G401 (cell line): ENCODE data around the gene EMSY. TPM values are rescaled to one million over a fixed set of nuclear protein-coding genes. Genes with fewer than 3 reads are reported as not detected.

ENCODE experiments used
- DNase-seq: peaks from one replicate; pipeline ENCODE4 v3.0.0-alpha.2; 2015; ENCODE audit warnings: low spot score
- in situ Hi-C: cut with HindIII; loops from 2 replicates; pipeline ENCODE4 v1.10.0; 2016; ENCODE audit warnings: low sequenced_read_pairs, mixed read lengths
- total RNA-seq: library from RNA; depleted of rRNA; stranded (reverse); fragments of >200 nt; shearing (Covaris generic); gene quantifications from 2 replicates; pipeline ENCODE4 v1.2.3, GENCODE V29; 2014

Gene EMSY
- total RNA-seq, 1 experiment from 2014 or later: 12.8 TPM

DNA sequence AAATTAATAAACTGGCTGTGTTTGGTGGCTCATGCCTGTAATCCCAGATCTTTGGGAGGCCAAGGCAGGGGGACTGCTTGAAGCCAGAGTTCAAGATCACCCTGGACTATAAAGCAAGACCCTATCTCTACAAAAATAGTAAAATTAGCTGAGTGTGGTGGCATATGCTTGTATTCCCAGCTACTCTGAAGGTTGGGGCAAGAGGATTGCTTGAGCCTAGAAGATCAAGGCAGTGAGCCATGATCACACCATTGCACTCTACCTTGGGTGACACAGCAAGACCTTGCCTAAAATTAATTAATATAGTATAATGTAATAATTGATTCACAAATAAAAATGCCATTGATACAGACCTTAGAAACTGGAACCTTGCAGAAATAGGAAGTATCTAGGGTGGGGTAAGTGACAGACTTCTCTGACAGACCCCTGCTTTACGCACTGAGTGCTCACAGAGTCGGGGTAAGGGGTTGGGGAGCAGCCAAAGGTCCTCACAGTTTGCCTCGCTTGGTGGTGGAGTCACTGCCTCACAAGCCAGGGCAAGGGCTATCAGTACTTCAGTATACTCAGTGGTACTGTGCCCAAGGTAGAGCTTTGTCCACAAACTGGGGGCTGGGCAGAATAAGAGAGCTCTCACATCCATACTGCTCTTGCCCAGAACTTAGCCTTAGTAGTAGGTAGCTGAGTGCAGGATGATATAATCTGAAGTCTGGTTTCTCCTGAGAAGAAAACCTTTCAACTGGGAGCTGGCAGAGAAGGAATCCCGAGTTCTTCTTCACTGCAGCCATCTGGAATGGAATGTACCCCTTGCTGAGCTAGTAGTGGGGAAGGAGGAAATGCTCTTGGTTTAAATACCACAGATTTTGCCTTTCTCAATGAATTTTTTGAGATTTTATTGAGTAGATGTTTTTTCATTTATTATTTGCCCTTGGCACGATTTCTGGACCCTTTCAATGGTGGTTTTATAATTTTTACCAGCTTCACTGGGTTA is 65.5 kb downstream of the EMSY start:
- DNase-seq: peak; percentile 35
- in situ Hi-C loops: no loop called here

DNA sequence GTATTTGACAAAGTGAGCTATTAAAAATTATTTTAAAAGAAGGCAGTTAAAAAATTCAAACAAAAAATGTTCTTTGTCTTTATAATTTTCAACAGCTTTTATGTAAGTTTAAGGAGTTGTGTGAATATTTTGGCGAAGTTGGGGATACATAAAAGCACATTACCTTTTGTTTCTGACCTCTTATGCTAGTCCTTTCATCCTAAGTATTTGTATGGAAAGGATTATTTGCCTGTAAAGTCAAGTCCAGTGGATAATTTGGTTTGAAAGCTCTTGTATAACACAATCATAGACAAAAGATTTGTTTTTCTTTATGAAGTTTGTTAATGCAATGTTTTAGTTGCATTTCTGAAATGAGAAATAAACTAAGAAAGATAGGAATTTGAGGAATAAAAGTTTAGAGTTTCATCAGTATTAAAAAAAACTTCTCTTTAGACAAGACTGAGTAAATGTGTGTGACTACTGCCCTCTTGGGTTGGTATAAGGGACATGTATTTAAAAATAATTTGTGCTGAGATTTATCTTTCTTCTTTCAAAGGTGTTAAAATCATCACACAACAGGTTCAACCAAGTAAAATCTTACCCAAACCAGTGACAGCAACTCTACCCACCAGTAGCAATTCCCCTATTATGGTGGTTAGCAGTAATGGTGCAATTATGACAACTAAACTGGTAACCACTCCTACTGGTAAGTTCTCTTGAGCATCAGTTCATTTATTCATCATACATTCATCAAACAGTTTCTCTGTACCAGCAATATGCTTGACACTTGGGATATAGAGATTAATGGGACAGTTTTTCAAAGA is 68.2 kb downstream of the EMSY start:
- in situ Hi-C loops: no loop called here
- peak; percentile 20 for DNase-seq

DNA sequence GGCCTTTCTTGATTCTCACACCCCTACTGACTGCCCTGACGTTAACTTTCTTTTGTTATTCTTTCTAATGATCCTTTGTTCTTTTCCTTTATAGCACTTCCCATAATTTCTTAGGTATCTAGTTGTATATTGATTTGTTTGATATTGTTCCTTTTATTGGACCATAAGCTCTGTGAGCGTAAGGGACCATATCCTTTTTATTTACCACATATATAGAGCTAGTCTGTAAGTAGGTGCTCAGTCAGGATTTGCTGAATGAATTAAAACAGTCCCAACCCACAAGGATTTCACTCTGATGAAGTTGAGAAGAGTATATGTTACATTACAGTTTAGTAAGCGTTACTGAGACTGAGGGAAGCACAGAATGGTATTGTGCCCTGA is 68.8 kb downstream of the EMSY start:
- in situ Hi-C loops: no loop called here

DNA sequence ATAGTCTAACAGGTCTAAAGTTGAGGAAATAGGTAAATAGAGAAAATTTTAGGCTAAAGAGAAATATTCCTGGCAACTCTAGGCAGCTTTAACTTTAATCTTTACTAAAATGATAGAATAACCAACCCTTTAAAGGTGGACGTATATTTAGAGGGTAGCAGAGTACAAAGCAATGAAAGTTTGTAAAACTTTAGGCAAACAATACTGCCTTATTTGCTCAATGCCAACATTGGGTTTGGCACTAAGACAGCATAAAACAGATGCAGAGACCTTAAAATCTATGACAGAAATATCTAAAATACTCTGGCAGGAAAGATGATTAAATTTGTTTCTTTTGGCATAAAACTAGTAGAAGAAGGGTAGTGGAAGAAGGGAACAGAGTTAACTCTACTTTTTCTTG is 70.7 kb downstream of the EMSY start:
- in situ Hi-C loops: no loop called here
- DNase-seq: no peak

More for the DNA sequence above, 68.8 kb downstream of the EMSY start:
- no peak for DNase-seq

DNA sequence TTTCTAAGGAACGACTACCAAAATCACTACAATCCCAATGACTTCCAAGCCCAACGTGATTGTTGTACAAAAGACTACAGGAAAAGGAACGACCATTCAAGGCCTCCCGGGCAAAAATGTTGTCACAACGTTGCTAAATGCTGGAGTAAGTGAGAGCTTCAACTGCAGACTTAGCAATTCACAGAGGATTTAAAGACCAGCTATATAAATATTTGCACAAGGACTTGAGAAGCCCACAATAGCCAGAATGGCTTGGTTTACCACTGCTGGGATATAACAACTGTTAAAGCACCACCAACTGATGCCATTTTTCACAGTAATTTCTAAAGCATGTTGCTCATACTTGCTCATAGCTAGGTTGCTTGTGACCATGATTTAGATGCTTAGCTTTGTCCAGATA is 78.3 kb downstream of the EMSY start:
- DNase-seq: no peak
- in situ Hi-C loops: no loop called here

DNA sequence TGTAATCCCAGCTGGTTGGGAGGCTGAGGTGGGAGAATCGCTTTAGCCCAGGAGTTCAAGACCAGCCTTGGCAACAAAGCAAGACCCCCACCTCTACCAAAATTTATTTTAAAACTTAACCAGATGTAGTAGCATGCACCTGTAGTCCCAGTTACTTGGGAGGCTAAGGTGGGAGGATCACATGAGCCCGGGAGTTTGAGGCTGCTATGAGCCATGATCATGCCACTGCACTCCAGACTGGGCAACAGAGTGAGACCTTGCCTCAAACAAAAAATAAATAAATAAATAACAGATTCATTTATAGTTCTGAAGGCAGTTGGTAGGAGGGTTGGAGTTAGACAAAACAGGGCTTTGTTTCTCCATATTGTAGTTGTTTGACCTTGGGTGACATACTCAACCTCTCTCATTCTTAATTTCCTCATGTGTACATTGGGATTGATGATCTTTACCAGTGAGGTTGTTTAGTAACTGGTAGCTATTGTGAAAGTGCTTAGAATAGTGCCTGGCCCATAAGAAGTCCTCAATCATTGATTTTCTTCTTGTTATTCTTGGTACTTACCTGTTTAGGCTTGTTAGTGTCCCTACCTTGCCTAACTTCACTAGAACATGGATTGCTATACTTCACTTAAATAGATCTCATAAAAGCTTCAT is 79.1 kb downstream of the EMSY start:
- in situ Hi-C loops: no loop called here
- DNase-seq: no peak

DNA sequence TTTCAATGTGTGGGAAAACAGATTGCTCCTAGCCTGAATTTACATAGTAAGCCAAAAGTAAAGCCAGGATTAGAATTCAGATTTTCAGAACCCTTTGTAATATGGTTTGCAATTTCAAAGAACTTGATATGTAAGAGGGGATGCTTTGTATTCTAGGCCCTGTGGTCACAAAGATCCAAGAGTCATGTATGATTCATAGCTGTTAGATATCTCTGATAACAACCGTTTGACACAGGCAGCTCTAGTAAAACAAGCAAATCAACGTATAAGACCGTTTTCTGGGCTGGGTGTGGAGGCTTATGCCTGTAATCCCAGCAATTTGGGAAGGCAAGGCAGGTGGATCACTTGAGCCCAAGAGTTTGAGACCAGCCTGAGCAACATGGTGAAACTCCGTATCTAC is 79.6 kb downstream of the EMSY start:
- DNase-seq: no peak
- in situ Hi-C loops: no loop called here

DNA sequence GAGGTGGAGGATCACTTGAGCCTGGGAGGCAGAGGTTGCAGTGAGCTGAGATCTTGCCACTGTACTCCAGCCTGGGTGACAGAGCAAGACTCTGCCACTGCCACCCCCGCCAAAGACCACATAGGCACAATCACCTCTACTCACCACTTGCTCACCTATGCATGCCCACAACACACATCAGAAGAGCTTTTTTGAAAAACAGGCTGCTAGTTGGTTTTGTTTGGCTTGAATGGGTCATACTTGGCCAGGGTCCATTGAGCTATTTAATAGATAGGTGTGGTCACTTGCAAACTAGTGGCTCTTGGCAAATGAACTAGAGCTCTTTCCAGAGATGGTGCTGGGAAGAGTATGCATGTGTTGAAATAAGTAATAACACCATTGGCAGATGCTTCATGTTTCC is 80.1 kb downstream of the EMSY start:
- in situ Hi-C loops: no loop called here
- no peak for DNase-seq

DNA sequence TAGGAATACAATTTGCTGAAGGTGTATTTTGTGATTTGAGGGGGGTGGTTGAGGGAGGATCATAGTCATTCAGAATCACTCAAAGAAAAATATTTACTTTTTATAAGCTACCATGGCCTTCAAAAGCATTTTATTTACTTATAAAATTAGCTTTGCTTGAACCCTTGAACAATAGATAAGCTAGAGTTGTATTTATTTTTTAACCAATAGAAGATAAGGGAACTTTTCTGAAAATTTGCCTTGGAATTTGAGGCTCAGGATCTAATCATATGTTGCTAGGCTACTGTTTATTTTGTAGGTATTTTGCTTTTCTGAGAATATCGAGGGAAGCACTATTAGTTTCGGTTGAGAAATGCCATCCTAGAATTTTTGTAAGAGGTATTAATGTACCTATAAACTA is 82.1 kb downstream of the EMSY start:
- in situ Hi-C loops: no loop called here
- no peak for DNase-seq

DNA sequence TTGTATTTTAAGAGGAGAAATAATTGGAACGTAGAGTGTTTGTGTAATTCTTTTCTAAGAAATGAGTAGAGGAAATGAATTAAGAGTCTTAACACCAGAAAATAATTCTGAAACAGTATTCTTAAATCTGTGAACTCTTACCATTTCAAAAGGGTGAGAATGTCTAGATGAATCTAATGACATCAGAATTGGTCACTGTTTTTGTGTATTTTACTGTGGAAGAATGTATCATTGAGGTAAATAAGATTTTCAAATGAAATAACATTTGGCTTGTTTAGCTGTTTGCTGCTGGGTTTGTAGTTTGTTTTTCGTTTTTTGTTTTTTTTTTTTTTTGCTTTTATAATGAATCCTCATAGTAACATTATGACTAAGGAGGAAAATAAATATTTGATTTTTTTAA is 97.6 kb downstream of the EMSY start:
- in situ Hi-C loops: no loop called here
- DNase-seq: no peak

DNA sequence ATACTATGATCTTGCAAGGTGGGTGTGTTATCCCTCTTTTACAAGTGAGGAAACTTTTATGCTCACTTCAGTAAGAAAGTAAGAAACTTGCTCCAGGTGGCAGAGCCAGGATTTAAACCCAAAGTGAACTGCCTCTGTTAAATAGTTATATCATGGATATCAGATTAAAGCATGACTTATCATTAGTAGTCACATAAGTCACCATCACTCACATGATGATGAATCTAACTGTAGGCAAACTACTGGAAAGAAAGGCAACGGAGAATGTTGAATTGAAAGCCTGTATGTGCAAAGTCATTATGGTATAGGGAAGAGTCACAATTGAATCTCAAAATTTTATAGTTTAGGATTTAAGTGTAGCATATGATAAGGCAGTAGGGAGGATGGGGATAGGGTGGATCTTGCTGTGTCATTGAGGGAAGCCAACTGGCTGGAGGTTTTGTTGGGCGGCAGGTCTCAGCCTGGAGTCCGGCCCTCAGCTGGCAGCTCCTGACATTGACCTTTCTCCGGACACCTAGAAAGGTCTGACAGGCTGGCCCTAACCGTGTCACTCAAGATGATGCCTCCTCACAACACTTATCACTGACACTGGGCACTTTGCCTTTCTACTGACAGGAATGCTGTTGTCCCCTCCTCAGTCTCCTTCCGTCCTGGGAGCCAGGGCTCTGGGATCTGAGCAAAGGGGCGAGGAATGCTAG is 98.3 kb downstream of the EMSY start:
- in situ Hi-C loops: no loop called here
- no peak for DNase-seq

DNA sequence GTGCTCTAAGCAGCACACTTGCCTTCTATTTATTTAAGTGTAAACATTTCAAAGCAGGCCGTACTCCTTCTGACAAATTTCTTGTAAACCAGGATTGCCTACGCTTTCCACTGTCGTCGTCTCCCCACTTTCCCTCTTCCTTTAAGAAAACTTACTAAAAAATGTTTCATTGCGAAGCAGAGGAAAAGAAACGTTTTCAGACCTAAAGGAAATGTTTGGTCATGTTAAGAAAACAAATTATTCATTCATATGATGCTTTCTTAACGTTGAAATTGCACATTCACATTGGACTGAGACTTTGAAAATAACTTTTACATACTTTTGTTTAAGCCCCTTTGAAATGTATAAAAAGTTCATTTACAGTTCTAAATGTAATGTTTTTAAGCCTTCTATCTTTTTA is 106.0 kb downstream of the EMSY start:
- DNase-seq: no peak
- in situ Hi-C loops: no loop called here

DNA sequence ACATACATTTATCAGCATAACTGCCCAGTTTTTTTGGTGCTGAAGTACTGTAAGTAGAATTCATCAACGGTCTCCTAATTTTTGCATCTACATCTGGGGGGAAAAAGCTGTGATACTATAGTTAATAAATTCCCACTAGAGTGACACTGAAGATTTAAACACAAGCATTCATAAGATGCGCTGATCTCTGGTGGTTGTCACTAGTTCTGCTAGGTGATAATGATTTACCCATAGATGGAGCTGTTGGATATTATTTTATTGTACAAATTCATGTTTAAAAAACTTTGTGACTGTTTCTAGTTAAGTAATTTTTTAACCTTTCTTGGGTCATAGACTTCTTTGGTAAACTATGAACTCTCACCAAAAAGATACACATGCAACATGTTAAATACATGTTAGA is 106.6 kb downstream of the EMSY start:
- no peak for DNase-seq
- in situ Hi-C loops: no loop called here

DNA sequence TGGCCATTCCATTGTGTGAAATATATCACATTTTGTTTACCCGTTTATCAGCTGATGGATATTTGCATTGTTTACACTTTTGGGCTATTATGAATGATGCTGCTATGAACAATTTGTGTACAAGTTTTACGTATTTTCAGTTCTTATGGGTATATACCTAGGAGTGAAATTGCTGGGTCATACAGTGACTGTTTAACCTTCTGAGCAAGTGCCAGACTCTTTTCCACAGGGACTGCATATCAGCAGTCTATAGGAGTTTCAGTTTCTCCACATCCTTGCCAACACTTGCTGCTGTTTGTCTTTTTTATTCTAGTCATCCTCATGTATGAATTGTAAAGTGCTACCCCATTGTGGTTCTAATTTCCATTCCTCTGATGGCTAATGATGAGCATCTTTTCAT is 108.2 kb downstream of the EMSY start:
- in situ Hi-C loops: no loop called here
- no peak for DNase-seq

DNA sequence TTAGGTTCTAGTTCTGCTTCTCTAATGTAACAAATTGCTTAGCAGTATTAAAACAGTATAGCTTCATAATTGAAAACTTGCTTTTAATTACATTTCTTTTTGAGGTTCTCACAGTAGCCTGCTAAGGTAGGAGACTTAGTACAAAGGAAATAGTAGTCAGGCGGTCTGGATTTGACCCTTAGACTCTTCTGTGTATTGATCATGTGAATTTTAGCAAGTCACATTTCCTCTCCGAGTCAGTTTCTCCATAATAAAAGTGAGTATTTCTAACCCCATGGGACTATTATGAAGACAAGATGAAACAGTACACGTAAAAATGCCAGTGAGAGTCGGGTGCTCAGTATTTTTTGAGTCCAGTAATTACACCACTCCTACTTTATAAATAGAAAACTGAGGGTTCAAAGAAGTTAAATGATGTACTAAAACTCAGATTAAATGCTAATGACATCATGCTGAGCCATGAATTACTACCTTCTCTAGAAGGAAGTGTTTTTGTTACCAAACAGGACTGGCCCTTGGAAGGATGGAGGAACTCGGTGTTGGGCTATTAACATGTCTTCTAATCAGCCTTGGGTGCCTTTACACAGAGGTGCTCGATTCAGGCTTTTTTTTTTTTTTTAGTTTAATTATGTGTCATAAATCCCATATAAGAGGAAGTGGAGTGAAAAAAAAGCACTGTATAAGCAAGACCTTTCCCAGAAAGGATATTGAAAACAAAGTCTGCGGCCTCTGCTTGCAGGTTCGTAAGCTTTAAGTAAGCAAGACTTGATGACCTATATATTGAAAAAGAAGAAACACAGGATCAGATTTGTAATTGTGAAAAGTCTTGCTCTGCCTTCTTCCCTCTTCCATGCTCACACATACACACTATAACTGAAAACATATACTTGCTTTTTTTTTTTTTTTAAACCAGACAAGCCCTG is 109.0 kb downstream of the EMSY start:
- in situ Hi-C loops: no loop called here
- DNase-seq: no peak

DNA sequence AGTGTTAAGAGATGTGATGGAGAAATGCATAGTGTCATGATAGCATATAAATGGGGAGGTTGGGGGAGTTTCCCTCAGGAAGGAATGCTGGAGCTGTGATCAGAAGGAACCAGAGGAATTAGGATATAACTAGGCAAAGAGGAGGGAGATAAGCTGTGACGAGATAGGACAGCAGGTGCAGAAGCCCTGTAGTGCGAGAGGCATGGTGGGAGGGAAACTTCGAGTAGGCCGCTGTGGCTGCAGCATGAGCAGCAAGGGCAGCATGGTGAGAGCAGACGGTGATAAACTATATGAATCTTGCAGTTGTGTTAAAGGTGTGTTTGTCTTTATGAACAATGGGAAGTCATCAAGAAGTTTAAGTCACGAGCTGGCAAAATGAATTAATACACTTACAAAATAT is 109.9 kb downstream of the EMSY start:
- DNase-seq: no peak
- in situ Hi-C loops: no loop called here

DNA sequence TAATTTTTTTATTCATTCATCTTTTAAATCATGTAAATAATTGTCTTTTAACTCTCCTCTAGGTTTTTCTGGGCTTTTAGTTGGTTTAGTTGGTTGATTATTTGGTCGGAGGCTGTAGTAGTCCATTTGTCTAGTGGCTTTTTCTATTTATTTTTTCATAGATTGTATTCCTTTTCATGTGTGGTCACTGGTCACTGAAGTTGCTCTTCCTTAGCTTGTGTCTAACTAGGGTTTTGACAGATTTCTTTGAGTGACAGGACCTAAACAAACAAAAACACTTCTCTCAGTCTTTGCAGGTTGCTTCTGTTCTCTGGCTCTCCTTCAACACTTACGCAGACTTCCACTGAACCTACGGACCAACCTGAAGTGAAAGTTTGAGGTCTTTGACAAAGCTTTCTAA is 112.6 kb downstream of the EMSY start:
- no peak for DNase-seq
- in situ Hi-C loops: no loop called here

DNA sequence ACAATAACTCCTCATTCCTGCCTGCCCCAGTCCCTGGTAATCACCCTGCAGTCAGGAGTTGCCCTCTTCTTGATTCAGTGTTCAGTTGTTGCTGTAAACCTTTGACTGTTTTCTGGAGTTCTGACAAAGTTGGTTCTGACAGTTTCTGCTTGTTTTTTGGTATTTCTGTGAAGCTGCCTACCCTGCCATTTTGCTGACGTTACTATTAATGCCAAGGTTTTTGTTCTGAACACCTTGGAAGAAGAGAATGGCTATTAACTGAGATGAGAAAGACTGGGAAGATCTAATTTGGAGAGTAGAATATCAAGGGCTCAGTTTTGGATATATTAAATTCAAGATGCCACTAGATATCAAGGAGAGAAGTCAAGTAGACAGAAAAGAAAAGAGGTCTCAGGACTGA is 113.7 kb downstream of the EMSY start:
- in situ Hi-C loops: no loop called here
- no peak for DNase-seq
